Cardiac fibroblast (primary cell): ENCODE measurements around the gene SLU7.

Experiments used
- DNase-seq, 2 donors: peaks; one replicate each; pipeline versions ENCODE4 v3.0.0 to v3.0.0-alpha.2; 2010; ENCODE audit warnings: low read depth in 2 of 2
- H3K4me3 ChIP-seq, 2 donors: replicated peaks in 1 of 2; 1 replicate in 1 of 2; 2 replicates in 1 of 2; pipeline ENCODE4 v1.5.1; 2011; ENCODE audit warnings: low read depth in 2 of 2, low read length in 2 of 2, mild to moderate bottlenecking in 2 of 2, moderate library complexity in 1 of 2
- CTCF ChIP-seq: IDR thresholded peaks from one replicate; pipeline ENCODE4 v1.5.1; 2011; ENCODE audit warnings: low read depth, mild to moderate bottlenecking, low read length, inconsistent platforms

Gene SLU7

DNA sequence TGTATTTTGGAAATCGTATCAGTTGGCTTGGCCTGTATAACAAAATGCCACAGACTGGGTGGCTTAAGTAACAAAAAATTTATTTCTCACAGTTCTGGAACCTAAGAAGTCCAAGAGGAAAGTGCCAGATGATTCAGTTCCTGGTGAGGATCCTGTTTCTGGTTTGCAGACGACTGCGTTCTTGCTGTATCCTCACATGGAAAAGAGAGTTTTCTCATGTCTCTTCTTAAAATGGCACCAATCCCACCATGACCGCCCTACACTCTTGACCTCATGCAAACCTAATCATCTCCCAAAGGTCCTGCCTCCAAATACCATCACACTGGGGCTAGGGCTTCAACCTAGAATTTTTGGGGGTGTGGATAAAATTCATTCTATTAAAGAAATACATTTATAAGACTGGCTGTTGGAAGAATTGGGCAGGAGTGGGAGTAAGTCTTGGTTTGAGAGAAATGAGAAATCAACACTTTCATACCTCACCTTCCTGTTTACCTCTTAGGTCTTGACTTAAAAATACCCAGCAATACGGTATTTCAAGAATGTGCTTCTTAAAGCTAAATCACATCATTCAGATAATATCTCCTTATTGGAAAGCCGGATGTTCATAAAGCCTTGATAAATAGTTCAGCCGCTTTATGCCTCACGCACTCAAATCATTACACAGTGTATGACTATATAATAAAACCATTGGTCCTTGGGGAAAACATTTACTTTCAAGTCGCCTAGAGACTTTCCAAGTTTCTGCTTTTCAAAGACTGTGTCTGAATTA is 31.5 kb upstream of the SLU7 start:
- no peak overlapping the region for H3K4me3 ChIP-seq
- peak in 1 of 2 donors; percentile 55 for DNase-seq
- TF ChIP-seq CTCF, result no peak

DNA sequence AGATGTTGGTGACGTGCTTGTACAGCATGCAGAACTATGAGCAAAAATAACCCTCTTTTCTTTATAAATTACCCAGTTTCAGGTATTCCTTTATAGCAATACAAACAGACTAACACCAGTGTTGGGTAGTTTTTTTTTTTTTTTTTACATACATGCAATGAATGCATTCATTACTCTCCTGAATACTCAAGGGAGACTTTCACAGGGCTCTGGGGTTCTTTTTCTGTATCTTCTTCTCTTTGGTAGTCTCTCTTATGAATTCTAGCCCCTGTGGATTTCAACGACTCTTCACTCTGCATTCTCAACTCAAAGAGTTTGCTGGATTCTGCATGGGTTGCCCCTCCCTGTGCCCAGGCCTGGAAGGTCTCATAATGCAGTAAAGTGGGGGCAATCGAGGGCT is 30.6 kb upstream of the SLU7 start:
- H3K4me3 ChIP-seq, result no peak overlapping the region
- TF ChIP-seq CTCF, result no peak
- DNase-seq, result no peak

GRCh38 chr5:160448886-160449285 is 30.0 kb upstream of the SLU7 start:
- TF ChIP-seq CTCF, result no peak
- DNase-seq, result no peak
- no peak overlapping the region for H3K4me3 ChIP-seq

DNA sequence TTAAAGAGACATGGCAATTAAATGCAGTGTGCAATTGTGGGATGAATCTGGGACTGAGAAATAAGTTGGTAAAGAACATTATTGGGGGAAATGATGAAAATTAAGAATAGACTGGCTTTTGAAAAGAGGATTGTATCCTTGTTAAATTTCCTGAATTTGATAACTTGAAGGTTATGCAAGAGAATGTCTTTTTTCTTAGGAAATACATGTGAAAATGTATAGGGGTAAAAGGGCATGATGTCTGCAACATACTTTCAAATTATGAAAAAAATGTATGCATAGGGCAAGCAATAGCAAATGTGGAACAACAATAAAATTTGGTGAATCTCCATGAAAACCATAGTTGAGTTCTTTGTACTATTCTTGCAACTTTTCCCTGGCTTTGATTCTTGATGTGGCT is 26.9 kb upstream of the SLU7 start:
- no peak for TF ChIP-seq CTCF
- no peak overlapping the region for H3K4me3 ChIP-seq
- DNase-seq, result no peak

DNA sequence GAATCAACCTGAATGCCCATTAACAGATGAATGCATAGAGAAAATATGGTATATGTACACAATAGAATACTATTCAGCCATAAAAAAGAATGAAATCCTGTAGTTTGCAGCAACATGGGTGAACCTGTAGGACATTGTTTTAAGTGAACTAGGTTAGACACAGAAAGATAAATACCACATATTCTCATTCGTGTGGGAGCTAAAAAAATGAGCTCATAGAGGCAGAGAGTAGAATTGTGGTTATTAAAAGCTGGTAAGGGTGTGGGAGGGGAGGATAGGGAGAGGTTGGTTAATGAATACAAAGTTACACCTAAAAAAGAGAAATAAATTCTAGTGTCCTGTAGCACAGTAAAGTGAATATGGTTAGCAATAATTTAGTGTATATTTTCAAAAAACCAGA is 26.3 kb upstream of the SLU7 start:
- no peak overlapping the region for H3K4me3 ChIP-seq
- TF ChIP-seq CTCF, result no peak
- DNase-seq, result no peak

DNA sequence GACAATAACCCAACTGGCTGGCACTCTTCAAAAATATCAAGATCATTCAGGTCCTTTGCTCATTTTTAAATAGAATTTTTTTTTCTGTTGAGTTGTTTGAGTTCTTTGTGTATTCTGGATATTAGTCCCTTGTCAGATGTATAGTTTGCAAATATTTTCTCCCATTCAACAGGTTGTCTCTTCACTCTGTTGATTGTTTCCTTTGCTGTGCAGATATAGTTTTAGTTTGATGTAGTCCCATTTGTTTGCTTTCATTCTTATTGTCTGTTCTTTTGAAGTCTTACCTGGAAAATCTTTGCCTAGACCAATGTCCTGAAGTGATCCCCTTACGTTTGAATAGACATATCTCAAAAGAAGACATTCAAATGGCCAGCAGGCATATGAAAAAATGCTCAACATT is 25.5 kb upstream of the SLU7 start:
- no peak for DNase-seq
- no peak for TF ChIP-seq CTCF
- no peak overlapping the region for H3K4me3 ChIP-seq
